BLaER1 (cell line): ENCODE data around the gene LLGL1.

Source experiments
- H3K27ac ChIP-seq: shearing (Covaris generic); formaldehyde crosslinking; 2 replicates; pipeline ENCODE4 v1.8.1; 2022
- H3K27me3 ChIP-seq: shearing (Covaris generic); formaldehyde crosslinking; 2 replicates; pipeline ENCODE4 v1.8.1; 2022
- H3K36me3 ChIP-seq: shearing (Covaris generic); formaldehyde crosslinking; 2 replicates; pipeline ENCODE4 v1.8.1; 2022
- H3K4me1 ChIP-seq: shearing (Covaris generic); formaldehyde crosslinking; 2 replicates; pipeline ENCODE4 v1.8.1; 2022
- H3K4me2 ChIP-seq: shearing (Covaris generic); formaldehyde crosslinking; 2 replicates; pipeline ENCODE4 v1.8.1; 2022
- H3K4me3 ChIP-seq: shearing (Covaris generic); formaldehyde crosslinking; 2 replicates; pipeline ENCODE4 v1.8.1; 2022
- H3K9ac ChIP-seq: shearing (Covaris generic); formaldehyde crosslinking; 2 replicates; pipeline ENCODE4 v1.8.1; 2022
- H3K9me3 ChIP-seq: shearing (Covaris generic); formaldehyde crosslinking; 2 replicates; pipeline ENCODE4 v1.8.1; 2022
- H4K20me1 ChIP-seq: shearing (Covaris generic); formaldehyde crosslinking; 2 replicates; pipeline ENCODE4 v1.8.1; 2022
- Cebpa-rat ChIP-seq: shearing (Covaris generic); IDR thresholded peaks from 2 replicates; pipeline ENCODE4 v1.8.1; 2022

The LLGL1 gene

GRCh38 chr17:18237461-18237860 is 12.0 kb downstream of the LLGL1 start:
- Histone ChIP-seq H3K4me1 (no peaks in the 10 kb centered on the region), H3K36me3 (peaks cover 99% of the 10 kb centered on the region), H4K20me1 (peaks cover 40% of the 10 kb centered on the region), H3K4me2 (no peak overlapping the region), H3K27me3 (no peaks in the 10 kb centered on the region), H3K4me3 (no peak overlapping the region), H3K9ac (no peak overlapping the region), H3K27ac (no peak overlapping the region), H3K9me3 (no peaks in the 10 kb centered on the region)
- TF ChIP-seq Cebpa-rat = no peak

- Histone ChIP-seq H3K36me3 (peaks cover 96% of the 10 kb centered on the region), H3K4me2 (no peak overlapping the region), H3K4me1 (no peaks in the 10 kb centered on the region), H3K27ac (no peak overlapping the region), H3K9ac (no peak overlapping the region), H3K27me3 (no peaks in the 10 kb centered on the region), H4K20me1 (peaks cover 32% of the 10 kb centered on the region; the same call in 1 of the 2 replicates), H3K4me3 (no peak overlapping the region), H3K9me3 (no peaks in the 10 kb centered on the region)
- no peak for TF ChIP-seq Cebpa-rat
Observed at GRCh38 chr17:18238299-18238698, 12.9 kb downstream of the LLGL1 start.

- H3K4me2 ChIP-seq = no peak overlapping the region
- H3K9ac ChIP-seq = no peak overlapping the region
- H3K27ac ChIP-seq = no peak overlapping the region
- TF ChIP-seq Cebpa-rat = no peak
- no peaks in the 10 kb centered on the region for H3K27me3 ChIP-seq
- H3K4me3 ChIP-seq = no peak overlapping the region
- no peaks in the 10 kb centered on the region for H3K9me3 ChIP-seq
- peaks cover 94% of the 10 kb centered on the region for H3K36me3 ChIP-seq
- H4K20me1 ChIP-seq = peaks cover 26% of the 10 kb centered on the region; the same call in 1 of the 2 replicates
- no peaks in the 10 kb centered on the region for H3K4me1 ChIP-seq
Observed at GRCh38 chr17:18240449-18240848, 15.0 kb downstream of the LLGL1 start.

GRCh38 chr17:18241229-18241871 is 15.9 kb downstream of the LLGL1 start:
- no peak overlapping the region for H3K9ac ChIP-seq
- no peak overlapping the region for H3K4me2 ChIP-seq
- no peaks in the 10 kb centered on the region for H3K27me3 ChIP-seq
- no peaks in the 10 kb centered on the region for H3K4me1 ChIP-seq
- no peaks in the 10 kb centered on the region for H3K9me3 ChIP-seq
- no peak overlapping the region for H3K27ac ChIP-seq
- H4K20me1 ChIP-seq = peaks cover 30% of the 10 kb centered on the region; the same call in 1 of the 2 replicates
- H3K36me3 ChIP-seq = peaks cover 94% of the 10 kb centered on the region
- H3K4me3 ChIP-seq = no peak overlapping the region
- TF ChIP-seq Cebpa-rat = no peak

GRCh38 chr17:18245038-18245776 is 19.8 kb downstream of the LLGL1 start:
- no peak for TF ChIP-seq Cebpa-rat
- Histone ChIP-seq H3K9ac (no peak overlapping the region), H3K9me3 (no peaks in the 10 kb centered on the region), H3K4me1 (peaks cover 10% of the 10 kb centered on the region), H4K20me1 (peaks cover 24% of the 10 kb centered on the region), H3K4me2 (no peak overlapping the region), H3K4me3 (no peak overlapping the region), H3K27me3 (no peaks in the 10 kb centered on the region), H3K27ac (no peak overlapping the region), H3K36me3 (peaks cover 88% of the 10 kb centered on the region)

- Histone ChIP-seq H3K27me3 (no peaks in the 10 kb centered on the region), H3K4me3 (no peak overlapping the region), H3K4me1 (peaks cover 10% of the 10 kb centered on the region), H3K27ac (no peak overlapping the region), H3K4me2 (no peak overlapping the region), H4K20me1 (peaks cover 18% of the 10 kb centered on the region), H3K9me3 (no peaks in the 10 kb centered on the region), H3K9ac (no peak overlapping the region), H3K36me3 (peaks cover 88% of the 10 kb centered on the region)
- no peak for TF ChIP-seq Cebpa-rat
Observed at GRCh38 chr17:18246109-18246725, 20.8 kb downstream of the LLGL1 start.

GRCh38 chr17:18246880-18247612 is 21.6 kb downstream of the LLGL1 start:
- TF ChIP-seq Cebpa-rat = no peak
- Histone ChIP-seq H3K27me3 (no peaks in the 10 kb centered on the region), H4K20me1 (peaks cover 20% of the 10 kb centered on the region), H3K4me1 (peaks cover 10% of the 10 kb centered on the region), H3K36me3 (peaks cover 88% of the 10 kb centered on the region), H3K9me3 (no peaks in the 10 kb centered on the region), H3K27ac (no peak overlapping the region), H3K4me2 (no peak overlapping the region), H3K4me3 (no peak overlapping the region), H3K9ac (no peak overlapping the region)

- Histone ChIP-seq H3K4me2 (no peak overlapping the region), H4K20me1 (peaks cover 20% of the 10 kb centered on the region), H3K9me3 (no peaks in the 10 kb centered on the region), H3K4me3 (no peak overlapping the region), H3K9ac (no peak overlapping the region), H3K27me3 (no peaks in the 10 kb centered on the region), H3K27ac (no peak overlapping the region), H3K36me3 (peaks cover 88% of the 10 kb centered on the region), H3K4me1 (peaks cover 10% of the 10 kb centered on the region)
- no peak for TF ChIP-seq Cebpa-rat
Observed at GRCh38 chr17:18247613-18248001, 22.2 kb downstream of the LLGL1 start.

GRCh38 chr17:18248300-18248731 is 22.9 kb downstream of the LLGL1 start:
- Histone ChIP-seq H3K9me3 (no peaks in the 10 kb centered on the region), H3K4me3 (no peak overlapping the region), H3K27me3 (no peaks in the 10 kb centered on the region), H4K20me1 (peaks cover 23% of the 10 kb centered on the region), H3K4me1 (peaks cover 10% of the 10 kb centered on the region), H3K9ac (no peak overlapping the region), H3K36me3 (peaks cover 90% of the 10 kb centered on the region), H3K4me2 (no peak overlapping the region), H3K27ac (no peak overlapping the region)
- no peak for TF ChIP-seq Cebpa-rat

GRCh38 chr17:18248811-18249210 is 23.4 kb downstream of the LLGL1 start:
- H3K27ac ChIP-seq = no peak overlapping the region
- no peaks in the 10 kb centered on the region for H3K27me3 ChIP-seq
- TF ChIP-seq Cebpa-rat = no peak
- peaks cover 10% of the 10 kb centered on the region for H3K4me1 ChIP-seq
- no peak overlapping the region for H3K4me3 ChIP-seq
- no peak overlapping the region for H3K4me2 ChIP-seq
- peaks cover 28% of the 10 kb centered on the region for H4K20me1 ChIP-seq
- peaks cover 90% of the 10 kb centered on the region for H3K36me3 ChIP-seq
- H3K9ac ChIP-seq = no peak overlapping the region
- H3K9me3 ChIP-seq = no peaks in the 10 kb centered on the region
